HL-60 (cell line): Measurements from ENCODE around the gene COL4A4.

Experiments used
- DNase-seq, 2 experiments: peaks; one replicate each; pipeline ENCODE4 v3.0.0-alpha.2; 2010 to 2020; ENCODE audit warnings: low read depth in 1 of 2, low spot score in 1 of 2
- H3K27ac ChIP-seq: fragments of 250-450 bp; sonication (Bioruptor Pico); replicated peaks from 2 replicates; pipeline ENCODE4 v1.5.1; 2020; ENCODE audit warnings: mild to moderate bottlenecking, moderate library complexity
- H3K27me3 ChIP-seq: fragments of 250-450 bp; sonication (Bioruptor Pico); 2 replicates; pipeline ENCODE4 v1.5.1; 2021; ENCODE audit warnings: mild to moderate bottlenecking, moderate library complexity; ENCODE audit not compliant: insufficient read depth, poor library complexity, severe bottlenecking
- H3K4me3 ChIP-seq: replicated peaks from 2 replicates; pipeline ENCODE4 v1.5.1; 2011; ENCODE audit warnings: mild to moderate bottlenecking, control low read depth, low read length; ENCODE audit not compliant: insufficient read depth
- GABPA ChIP-seq: IDR thresholded peaks from 2 replicates; pipeline ENCODE4 v1.6.1; 2012; ENCODE audit warnings: low read depth
- POLR2AphosphoS5 ChIP-seq: IDR thresholded peaks from 2 replicates; pipeline ENCODE4 v1.6.1; 2012; ENCODE audit warnings: low read depth
- SPI1 ChIP-seq: IDR thresholded peaks from 2 replicates; pipeline ENCODE4 v1.6.1; 2012; ENCODE audit warnings: low read depth, mild to moderate bottlenecking, borderline replicate concordance
- TF ChIP-seq, protein P1 (sequence below): IDR thresholded peaks from one replicate; pipeline ENCODE4 v1.5.1; 2011; ENCODE audit warnings: low read length, control low read depth, inconsistent platforms; ENCODE audit not compliant: insufficient read depth
- TF ChIP-seq, protein P2 (sequence below): IDR thresholded peaks from 2 replicates; pipeline ENCODE4 v1.6.1; 2012; ENCODE audit warnings: low read depth; ENCODE audit not compliant: insufficient replicate concordance

The COL4A4 gene

DNA sequence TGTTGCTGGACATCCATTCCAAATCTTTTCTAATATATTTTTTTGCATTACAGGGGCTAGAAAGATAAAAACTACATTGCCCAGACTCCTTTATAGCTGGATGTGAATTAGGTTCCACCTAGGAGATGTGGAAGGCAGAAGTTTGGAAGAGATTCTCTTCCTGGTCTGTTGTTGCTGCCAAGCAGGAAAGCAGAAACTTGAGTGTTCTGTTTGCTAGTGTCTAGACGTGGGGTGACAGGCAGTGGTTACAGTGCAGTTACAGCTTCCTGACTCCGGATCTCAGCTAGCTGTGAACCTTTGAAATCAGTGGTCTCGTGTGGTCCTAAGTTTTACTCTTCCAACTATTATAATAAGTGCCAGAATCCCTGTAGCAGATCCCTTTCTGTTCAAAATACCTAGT is 46.2 kb downstream of the COL4A4 start:
- no peak for DNase-seq
- H3K27ac ChIP-seq: no peak overlapping the region
- no peaks in the 10 kb centered on the region for H3K27me3 ChIP-seq
- H3K4me3 ChIP-seq: no peak overlapping the region
- TF ChIP-seq GABPA: no peak
- no peak for TF ChIP-seq POLR2AphosphoS5
- TF ChIP-seq SPI1: no peak
- TF ChIP-seq, protein P1, sequence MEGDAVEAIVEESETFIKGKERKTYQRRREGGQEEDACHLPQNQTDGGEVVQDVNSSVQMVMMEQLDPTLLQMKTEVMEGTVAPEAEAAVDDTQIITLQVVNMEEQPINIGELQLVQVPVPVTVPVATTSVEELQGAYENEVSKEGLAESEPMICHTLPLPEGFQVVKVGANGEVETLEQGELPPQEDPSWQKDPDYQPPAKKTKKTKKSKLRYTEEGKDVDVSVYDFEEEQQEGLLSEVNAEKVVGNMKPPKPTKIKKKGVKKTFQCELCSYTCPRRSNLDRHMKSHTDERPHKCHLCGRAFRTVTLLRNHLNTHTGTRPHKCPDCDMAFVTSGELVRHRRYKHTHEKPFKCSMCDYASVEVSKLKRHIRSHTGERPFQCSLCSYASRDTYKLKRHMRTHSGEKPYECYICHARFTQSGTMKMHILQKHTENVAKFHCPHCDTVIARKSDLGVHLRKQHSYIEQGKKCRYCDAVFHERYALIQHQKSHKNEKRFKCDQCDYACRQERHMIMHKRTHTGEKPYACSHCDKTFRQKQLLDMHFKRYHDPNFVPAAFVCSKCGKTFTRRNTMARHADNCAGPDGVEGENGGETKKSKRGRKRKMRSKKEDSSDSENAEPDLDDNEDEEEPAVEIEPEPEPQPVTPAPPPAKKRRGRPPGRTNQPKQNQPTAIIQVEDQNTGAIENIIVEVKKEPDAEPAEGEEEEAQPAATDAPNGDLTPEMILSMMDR: no peak
- TF ChIP-seq, protein P2, sequence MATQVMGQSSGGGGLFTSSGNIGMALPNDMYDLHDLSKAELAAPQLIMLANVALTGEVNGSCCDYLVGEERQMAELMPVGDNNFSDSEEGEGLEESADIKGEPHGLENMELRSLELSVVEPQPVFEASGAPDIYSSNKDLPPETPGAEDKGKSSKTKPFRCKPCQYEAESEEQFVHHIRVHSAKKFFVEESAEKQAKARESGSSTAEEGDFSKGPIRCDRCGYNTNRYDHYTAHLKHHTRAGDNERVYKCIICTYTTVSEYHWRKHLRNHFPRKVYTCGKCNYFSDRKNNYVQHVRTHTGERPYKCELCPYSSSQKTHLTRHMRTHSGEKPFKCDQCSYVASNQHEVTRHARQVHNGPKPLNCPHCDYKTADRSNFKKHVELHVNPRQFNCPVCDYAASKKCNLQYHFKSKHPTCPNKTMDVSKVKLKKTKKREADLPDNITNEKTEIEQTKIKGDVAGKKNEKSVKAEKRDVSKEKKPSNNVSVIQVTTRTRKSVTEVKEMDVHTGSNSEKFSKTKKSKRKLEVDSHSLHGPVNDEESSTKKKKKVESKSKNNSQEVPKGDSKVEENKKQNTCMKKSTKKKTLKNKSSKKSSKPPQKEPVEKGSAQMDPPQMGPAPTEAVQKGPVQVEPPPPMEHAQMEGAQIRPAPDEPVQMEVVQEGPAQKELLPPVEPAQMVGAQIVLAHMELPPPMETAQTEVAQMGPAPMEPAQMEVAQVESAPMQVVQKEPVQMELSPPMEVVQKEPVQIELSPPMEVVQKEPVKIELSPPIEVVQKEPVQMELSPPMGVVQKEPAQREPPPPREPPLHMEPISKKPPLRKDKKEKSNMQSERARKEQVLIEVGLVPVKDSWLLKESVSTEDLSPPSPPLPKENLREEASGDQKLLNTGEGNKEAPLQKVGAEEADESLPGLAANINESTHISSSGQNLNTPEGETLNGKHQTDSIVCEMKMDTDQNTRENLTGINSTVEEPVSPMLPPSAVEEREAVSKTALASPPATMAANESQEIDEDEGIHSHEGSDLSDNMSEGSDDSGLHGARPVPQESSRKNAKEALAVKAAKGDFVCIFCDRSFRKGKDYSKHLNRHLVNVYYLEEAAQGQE: no peak

DNA sequence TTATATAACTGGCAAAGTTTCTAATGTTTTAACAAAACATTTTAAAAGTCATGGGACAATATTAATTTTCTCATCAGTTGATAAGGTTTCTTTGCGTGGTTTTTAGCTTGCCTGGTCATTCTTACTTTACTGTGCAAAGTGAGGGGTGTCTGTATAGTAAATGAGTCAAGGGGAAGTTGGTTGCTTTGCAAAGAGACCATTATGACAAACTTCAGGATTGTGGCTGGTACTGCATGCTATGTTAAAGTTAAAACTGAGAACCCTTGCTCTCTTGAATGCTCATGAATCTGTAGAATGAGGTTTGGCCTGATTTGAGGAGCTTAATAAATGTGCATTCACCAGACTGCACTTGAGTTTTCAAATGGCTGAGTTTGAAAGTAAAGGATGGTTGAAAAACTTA is 47.0 kb downstream of the COL4A4 start:
- Histone ChIP-seq H3K27ac (no peak overlapping the region), H3K27me3 (no peaks in the 10 kb centered on the region), H3K4me3 (no peak overlapping the region)
- no peak for DNase-seq
- no peak for TF ChIP-seq SPI1
- TF ChIP-seq, protein P1: no peak
- TF ChIP-seq GABPA: no peak
- TF ChIP-seq, protein P2: no peak
- TF ChIP-seq POLR2AphosphoS5: no peak

DNA sequence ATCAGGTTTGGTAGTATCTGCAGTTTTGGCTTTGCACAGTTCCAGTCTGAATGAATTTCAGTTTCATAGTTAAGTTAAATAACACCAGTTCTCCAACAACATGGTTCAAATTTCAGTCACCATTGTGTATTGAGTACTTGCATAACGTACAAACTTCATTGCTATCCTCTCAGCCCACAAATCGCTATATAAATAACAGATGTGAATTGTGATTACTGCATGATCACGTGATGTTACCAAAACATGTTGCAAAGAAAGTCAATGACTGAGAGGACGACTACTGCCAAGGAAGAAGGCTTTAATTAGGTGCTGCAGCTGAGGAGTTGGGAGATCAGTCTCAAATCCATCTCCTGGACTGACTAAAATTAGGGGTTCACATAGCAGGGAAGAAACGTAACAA is 48.2 kb downstream of the COL4A4 start:
- H3K27me3 ChIP-seq: no peaks in the 10 kb centered on the region
- TF ChIP-seq GABPA: no peak
- TF ChIP-seq, protein P1: no peak
- TF ChIP-seq, protein P2: no peak
- TF ChIP-seq POLR2AphosphoS5: no peak
- no peak for TF ChIP-seq SPI1
- no peak overlapping the region for H3K4me3 ChIP-seq
- no peak for DNase-seq
- no peak overlapping the region for H3K27ac ChIP-seq
